ENCODE data around the gene PDYN. TPM values are rescaled to one million over a fixed set of nuclear protein-coding genes. Genes with fewer than 3 reads are reported as not detected.
A peak's percentile ranks its signal among the peaks of the same experiment; 100 is the strongest.

The PDYN gene
- total RNA-seq, 1 donor from 2014 or later = 0.30 TPM

DNA sequence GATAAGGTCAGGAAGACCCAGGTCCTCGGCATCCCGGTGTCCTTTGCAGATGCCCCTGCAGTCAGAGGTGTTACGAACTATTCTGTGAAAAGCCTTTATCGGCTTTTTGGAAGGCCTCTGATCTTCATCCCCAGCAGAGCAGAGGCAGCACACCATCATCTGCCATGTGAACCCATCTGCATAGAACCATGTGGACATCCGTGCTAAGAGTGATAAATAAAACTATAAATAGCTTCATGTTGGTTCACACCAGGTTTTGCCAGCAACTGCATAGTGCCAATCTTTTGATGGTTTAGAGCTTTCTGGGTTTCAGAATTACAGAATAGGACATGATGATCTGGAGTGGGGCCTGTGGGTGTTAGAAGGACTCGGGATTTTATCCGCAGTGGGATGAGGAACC, 65.1 kb downstream of the PDYN start:
- Histone ChIP-seq H2AFZ (replicated peaks) (no peak overlapping the region), H3K4me1 (no peaks in the 10 kb centered on the region), H3K27ac (no peak overlapping the region), H3K9me3 (ENCODE audit: low read depth) (no peaks in the 10 kb centered on the region), H3K4me3 (no peak overlapping the region), H4K20me1 (ENCODE audit: low read depth) (no peaks in the 10 kb centered on the region), H3K27me3 (no peaks in the 10 kb centered on the region), H3K36me3 (no peaks in the 10 kb centered on the region), H3K79me2 (ENCODE audit: low read depth) (no peaks in the 10 kb centered on the region), H3F3A (ENCODE audit: low read depth) (no peaks in the 10 kb centered on the region), H3K9ac (no peak overlapping the region), H3K4me2 (no peak overlapping the region)
- no peak for DNase-seq (ENCODE audit: low spot score)
- peaks cover 6% of the 10 kb centered on the region for H3K27me3 Mint-ChIP-seq (ENCODE audit: insufficient read depth, low read depth)
- H3K4me1 Mint-ChIP-seq = peaks cover 8% of the 10 kb centered on the region
- no peaks in the 10 kb centered on the region for H3K9me3 Mint-ChIP-seq
- H3K27ac Mint-ChIP-seq = peak overlapping the region; percentile 67
- peaks cover 3% of the 10 kb centered on the region for H3K36me3 Mint-ChIP-seq
- no peak overlapping the region for H3K4me3 Mint-ChIP-seq
- no peak for TF ChIP-seq EZH2 (IDR thresholded peaks at IDR 0.05)
- no peak for TF ChIP-seq EZH2phosphoT487 (IDR thresholded peaks at IDR 0.05)
- TF ChIP-seq, protein P1, sequence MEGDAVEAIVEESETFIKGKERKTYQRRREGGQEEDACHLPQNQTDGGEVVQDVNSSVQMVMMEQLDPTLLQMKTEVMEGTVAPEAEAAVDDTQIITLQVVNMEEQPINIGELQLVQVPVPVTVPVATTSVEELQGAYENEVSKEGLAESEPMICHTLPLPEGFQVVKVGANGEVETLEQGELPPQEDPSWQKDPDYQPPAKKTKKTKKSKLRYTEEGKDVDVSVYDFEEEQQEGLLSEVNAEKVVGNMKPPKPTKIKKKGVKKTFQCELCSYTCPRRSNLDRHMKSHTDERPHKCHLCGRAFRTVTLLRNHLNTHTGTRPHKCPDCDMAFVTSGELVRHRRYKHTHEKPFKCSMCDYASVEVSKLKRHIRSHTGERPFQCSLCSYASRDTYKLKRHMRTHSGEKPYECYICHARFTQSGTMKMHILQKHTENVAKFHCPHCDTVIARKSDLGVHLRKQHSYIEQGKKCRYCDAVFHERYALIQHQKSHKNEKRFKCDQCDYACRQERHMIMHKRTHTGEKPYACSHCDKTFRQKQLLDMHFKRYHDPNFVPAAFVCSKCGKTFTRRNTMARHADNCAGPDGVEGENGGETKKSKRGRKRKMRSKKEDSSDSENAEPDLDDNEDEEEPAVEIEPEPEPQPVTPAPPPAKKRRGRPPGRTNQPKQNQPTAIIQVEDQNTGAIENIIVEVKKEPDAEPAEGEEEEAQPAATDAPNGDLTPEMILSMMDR (IDR thresholded peaks at IDR 0.05) = no peak

Other genes starting within 250 kb of the PDYN start
- 5.1 and 7.8 TPM in 2 replicates for gene SIRPA, start 98.7 kb downstream of the PDYN start, total RNA-seq (ENCODE audit: low replicate concordance)
- gene STK35, start 107.8 kb upstream of the PDYN start, total RNA-seq (ENCODE audit: low replicate concordance) = 21.8 and 41.0 TPM in 2 replicates